ENCODE results near the gene CLNK.

CLNK gene

GRCh38 chr4:10456260-10456594, 228.3 kb downstream of the CLNK start:
- TF ChIP-seq CTCF (IDR thresholded peaks at IDR 0.05), result no peak
- H3K27ac ChIP-seq, result no peak overlapping the region

- H3K27ac ChIP-seq, result no peak overlapping the region
- TF ChIP-seq CTCF (IDR thresholded peaks at IDR 0.05) (no peak), ZFX (IDR thresholded peaks at IDR 0.05; ENCODE audit: borderline replicate concordance) (no peak)
Measured at GRCh38 chr4:10455133-10455532, 229.4 kb downstream of the CLNK start.

- TF ChIP-seq CTCF (IDR thresholded peaks at IDR 0.05) (no peak), ZFX (IDR thresholded peaks at IDR 0.05; ENCODE audit: borderline replicate concordance) (no peak)
- no peak overlapping the region for H3K27ac ChIP-seq
Measured at GRCh38 chr4:10454726-10455125, 229.8 kb downstream of the CLNK start.

- TF ChIP-seq CTCF (IDR thresholded peaks at IDR 0.05), result no peak
- no peak for TF ChIP-seq ZFX (IDR thresholded peaks at IDR 0.05; ENCODE audit: borderline replicate concordance)
- no peak overlapping the region for H3K27ac ChIP-seq
Measured at GRCh38 chr4:10454121-10454520, 230.4 kb downstream of the CLNK start.

GRCh38 chr4:10448991-10449390, 235.6 kb downstream of the CLNK start:
- TF ChIP-seq ZFX (IDR thresholded peaks at IDR 0.05; ENCODE audit: borderline replicate concordance) (no peak), CTCF (IDR thresholded peaks at IDR 0.05) (no peak)
- no peak overlapping the region for H3K27ac ChIP-seq

- no peak overlapping the region for H3K27ac ChIP-seq
- TF ChIP-seq CTCF (IDR thresholded peaks at IDR 0.05) (no peak), ZFX (IDR thresholded peaks at IDR 0.05; ENCODE audit: borderline replicate concordance) (no peak)
Measured at GRCh38 chr4:10442976-10443375, 241.6 kb downstream of the CLNK start.

- TF ChIP-seq CTCF (IDR thresholded peaks at IDR 0.05) (no peak), ZFX (IDR thresholded peaks at IDR 0.05; ENCODE audit: borderline replicate concordance) (no peak)
- no peak overlapping the region for H3K27ac ChIP-seq
Measured at GRCh38 chr4:10441512-10441911, 243.1 kb downstream of the CLNK start.

Data from 22Rv1 (cell line).